Transverse colon (tissue), 4 donors: ENCODE results near the gene STRIP1.

Experiments used
- CTCF ChIP-seq, 5 experiments: fragments of 200-600 bp in 3 of 5; fragments of 450-650 bp in 2 of 5; sonication (generic) in 3 of 5; IDR thresholded peaks; 1 replicate in 2 of 5; 2 replicates in 3 of 5; pipeline ENCODE4 v1.5.1; 2016 to 2017; ENCODE audit warnings: antibody characterized with exemption in 5 of 5, inconsistent platforms in 3 of 5, mild to moderate bottlenecking in 2 of 5, moderate library complexity in 1 of 5
- EP300 ChIP-seq: sonication (generic); formaldehyde crosslinking; IDR thresholded peaks from one replicate; pipeline ENCODE4 v1.6.1; 2017; ENCODE audit warnings: antibody characterized with exemption, low read depth
- POLR2A ChIP-seq: fragments of 450-650 bp; IDR thresholded peaks from one replicate; pipeline ENCODE4 v1.6.1; 2016; ENCODE audit warnings: antibody characterized with exemption, mild to moderate bottlenecking, moderate library complexity
- POLR2AphosphoS5 ChIP-seq, 3 donors: sonication (generic); formaldehyde crosslinking; IDR thresholded peaks; one replicate each; pipeline ENCODE4 v1.6.1; 2016; ENCODE audit warnings: antibody characterized with exemption in 3 of 3

GRCh38 chr1:109985247-109986053 lies 49.0 kb upstream of the STRIP1 start:
- TF ChIP-seq CTCF (IDR thresholded peaks at IDR 0.05), result no peak
- no peak for TF ChIP-seq POLR2AphosphoS5 (IDR thresholded peaks at IDR 0.05)
- no peak for TF ChIP-seq POLR2A
- TF ChIP-seq EP300, result no peak
